B cell (primary cell): ENCODE measurements around the gene CFAP97D2.

Experiments used
- CTCF ChIP-seq: fragments of 200-600 bp; IDR thresholded peaks from one replicate; pipeline ENCODE4 v1.8.0; 2022; ENCODE audit warnings: antibody characterized with exemption, mild to moderate bottlenecking
- EZH2 ChIP-seq: IDR thresholded peaks from 2 replicates; pipeline ENCODE4 v1.6.1; 2012; ENCODE audit warnings: borderline replicate concordance, low read depth, mild to moderate bottlenecking, moderate library complexity, low read length; ENCODE audit not compliant: insufficient read depth, poor library complexity, severe bottlenecking

DNA sequence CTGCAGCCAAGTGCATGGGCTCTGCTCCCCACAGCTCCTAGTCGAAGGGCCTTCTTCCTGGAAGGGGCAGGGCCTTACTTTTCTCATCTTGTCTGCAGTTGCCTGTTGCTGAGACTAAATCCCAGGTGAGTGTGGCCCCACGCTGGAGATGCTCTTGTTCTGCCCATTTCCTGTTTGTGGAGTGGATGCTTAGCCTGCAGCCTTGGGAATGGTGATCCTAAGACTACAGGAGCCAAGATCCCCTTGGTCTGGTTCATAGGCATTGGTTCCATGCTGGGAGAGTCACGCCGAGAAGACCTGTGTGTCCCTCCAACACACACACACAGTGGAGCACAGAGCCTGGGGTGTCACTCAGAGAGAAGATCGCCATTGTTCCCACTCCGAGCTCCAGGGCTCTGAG, 23.5 kb downstream of the CFAP97D2 start:
- TF ChIP-seq CTCF (no peak), EZH2 (no peak)
